ENCODE measurements around the gene MAGI1.

DNA sequence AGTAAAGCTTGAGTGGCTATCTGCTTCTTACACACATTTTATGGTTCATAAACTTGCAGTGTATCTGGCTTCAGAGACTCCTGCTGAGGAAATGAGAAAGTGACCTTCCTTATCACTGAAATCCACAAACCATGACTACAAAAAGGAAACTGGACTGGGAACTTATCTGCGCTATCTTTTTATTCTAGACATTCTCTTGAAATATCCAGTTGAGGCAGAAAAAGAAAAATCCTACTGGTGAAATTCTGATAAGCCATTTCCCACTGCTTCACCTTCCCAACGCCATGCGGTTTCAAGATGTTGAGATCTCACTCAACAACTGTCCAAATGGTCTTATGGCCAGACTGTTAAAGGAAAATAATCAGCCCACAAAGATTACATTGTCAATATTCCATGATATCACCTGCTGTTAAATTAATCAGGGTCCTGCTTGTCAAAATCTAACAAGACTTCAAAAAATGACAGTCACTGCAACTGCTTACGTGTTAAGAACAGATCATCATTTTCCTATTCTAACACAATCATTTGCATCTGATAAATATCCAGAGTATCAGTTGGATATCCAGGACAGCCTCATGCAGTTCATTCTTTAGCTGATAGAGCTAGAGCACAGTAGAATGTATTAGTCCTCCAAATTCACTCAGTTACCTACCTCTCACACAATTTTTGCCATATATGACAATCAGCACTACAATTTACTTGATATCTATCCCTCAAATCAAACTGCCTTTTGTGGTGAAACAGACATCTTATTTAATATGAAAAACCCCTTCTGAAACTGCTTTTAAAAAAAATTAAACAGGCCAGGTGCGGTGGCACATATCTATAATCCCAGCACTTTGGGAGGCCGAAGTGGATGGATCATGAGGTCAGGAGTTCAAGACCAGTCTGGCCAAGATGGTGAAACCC is 538.1 kb downstream of the MAGI1 start:
- TF ChIP-seq LEF1 (IDR thresholded peaks at IDR 0.05; ENCODE audit: borderline replicate concordance), result no peak
- TF ChIP-seq BHLHE40 (IDR thresholded peaks at IDR 0.05; ENCODE audit: borderline replicate concordance), result no peak
- TF ChIP-seq FOXK2 (IDR thresholded peaks at IDR 0.05), result no peak
- no peak for TF ChIP-seq FOXA1 (IDR thresholded peaks at IDR 0.05)
- no peak for TF ChIP-seq SP1 (IDR thresholded peaks at IDR 0.05)

Measured in HEK293T (cell line).